ENCODE results near the gene EXOSC1. TPM values are rescaled to one million over a fixed set of nuclear protein-coding genes. Genes with fewer than 3 reads are reported as not detected.

Gene EXOSC1
- polyA plus RNA-seq, 1 experiment: 47.6 TPM

GRCh38 chr10:97399843-97400545 lies 45.8 kb downstream of the EXOSC1 start:
- peak; percentile 32 for DNase-seq (ENCODE audit: low read depth, low spot score)
- peak overlapping the region; percentile 77 for H3K27ac ChIP-seq (ENCODE audit: low read depth, low read length)
- POLR2A ChIA-PET: interaction anchor here (1.5 to 1.6 kb wide), 2 partner anchors 66 to 287 kb away, joined by 3 to 5 read pairs; partner anchors contain the start of genes AVPI1 and FRAT2
- TF ChIP-seq CTCF (IDR thresholded peaks at IDR 0.05; ENCODE audit: low read depth, low read length): no peak
- CTCF ChIA-PET: interaction anchor here (0.7 to 1.3 kb wide), 5 partner anchors 12 to 309 kb away, joined by 3 to 5 read pairs (median 3); no protein-coding TSS in a partner anchor
- H3K9me3 ChIP-seq (ENCODE audit: control insufficient read depth, insufficient read depth, low read length): no peaks in the 10 kb centered on the region
- H3K4me3 ChIP-seq (ENCODE audit: low read depth, low read length): peak overlapping the region; percentile 85
- H3K27me3 ChIP-seq (ENCODE audit: control insufficient read depth, insufficient read depth, low read length): no peaks in the 10 kb centered on the region

GRCh38 chr10:97396056-97396455 lies 49.8 kb downstream of the EXOSC1 start:
- no peak overlapping the region for H3K4me3 ChIP-seq (ENCODE audit: low read depth, low read length)
- TF ChIP-seq CTCF (IDR thresholded peaks at IDR 0.05; ENCODE audit: low read depth, low read length): no peak
- DNase-seq (ENCODE audit: low read depth, low spot score): no peak
- CTCF ChIA-PET: no interaction called here
- no peak overlapping the region for H3K27ac ChIP-seq (ENCODE audit: low read depth, low read length)
- H3K27me3 ChIP-seq (ENCODE audit: control insufficient read depth, insufficient read depth, low read length): no peaks in the 10 kb centered on the region
- H3K9me3 ChIP-seq (ENCODE audit: control insufficient read depth, insufficient read depth, low read length): no peaks in the 10 kb centered on the region
- POLR2A ChIA-PET: no interaction called here

GRCh38 chr10:97393034-97393573 lies 52.7 kb downstream of the EXOSC1 start:
- Histone ChIP-seq H3K4me3 (ENCODE audit: low read depth, low read length) (no peak overlapping the region), H3K27ac (ENCODE audit: low read depth, low read length) (no peak overlapping the region), H3K9me3 (ENCODE audit: control insufficient read depth, insufficient read depth, low read length) (no peaks in the 10 kb centered on the region), H3K27me3 (ENCODE audit: control insufficient read depth, insufficient read depth, low read length) (no peaks in the 10 kb centered on the region)
- TF ChIP-seq CTCF (IDR thresholded peaks at IDR 0.05; ENCODE audit: low read depth, low read length): no peak
- DNase-seq (ENCODE audit: low read depth, low spot score): no peak
- ChIA-PET CTCF (no interaction called here), POLR2A (no interaction called here)

- Histone ChIP-seq H3K9me3 (ENCODE audit: control insufficient read depth, insufficient read depth, low read length) (no peaks in the 10 kb centered on the region), H3K4me3 (ENCODE audit: low read depth, low read length) (no peak overlapping the region), H3K27ac (ENCODE audit: low read depth, low read length) (no peak overlapping the region), H3K27me3 (ENCODE audit: control insufficient read depth, insufficient read depth, low read length) (no peaks in the 10 kb centered on the region)
- TF ChIP-seq CTCF (IDR thresholded peaks at IDR 0.05; ENCODE audit: low read depth, low read length): no peak
- DNase-seq (ENCODE audit: low read depth, low spot score): no peak
- ChIA-PET CTCF (no interaction called here), POLR2A (no interaction called here)
Measured at GRCh38 chr10:97390091-97390490, 55.7 kb downstream of the EXOSC1 start.

- DNase-seq (ENCODE audit: low read depth, low spot score): no peak
- H3K27me3 ChIP-seq (ENCODE audit: control insufficient read depth, insufficient read depth, low read length): no peaks in the 10 kb centered on the region
- H3K9me3 ChIP-seq (ENCODE audit: control insufficient read depth, insufficient read depth, low read length): no peaks in the 10 kb centered on the region; the same call in 1 of the 2 replicates
- CTCF ChIA-PET: interaction anchor here (1.4 kb wide), 1 partner anchor 12 kb away, joined by 5 read pairs; no protein-coding TSS in a partner anchor
- no peak overlapping the region for H3K27ac ChIP-seq (ENCODE audit: low read depth, low read length)
- no peak for TF ChIP-seq CTCF (IDR thresholded peaks at IDR 0.05; ENCODE audit: low read depth, low read length)
- POLR2A ChIA-PET: no interaction called here
- no peak overlapping the region for H3K4me3 ChIP-seq (ENCODE audit: low read depth, low read length)
Measured at GRCh38 chr10:97388152-97388551, 57.7 kb downstream of the EXOSC1 start.
